Large intestine (tissue), 3 donors: ENCODE data around the gene RAD51B. TPM values are rescaled to one million over a fixed set of nuclear protein-coding genes. Genes with fewer than 3 reads are reported as not detected.

Experiments
- DNase-seq, 2 donors: peaks; one replicate each; pipeline versions ENCODE4 v3.0.0 to v3.0.0-alpha.2; 2013
- H3K27ac ChIP-seq: one replicate; pipeline ENCODE4 v1.5.1; 2013; ENCODE audit warnings: low read length
- H3K27me3 ChIP-seq: 2 replicates; pipeline ENCODE4 v1.6.1; 2013; ENCODE audit warnings: low read length; ENCODE audit not compliant: control insufficient read depth, insufficient read depth
- H3K36me3 ChIP-seq: 2 replicates; pipeline ENCODE4 v1.6.1; 2013; ENCODE audit warnings: low read length; ENCODE audit not compliant: control insufficient read depth, insufficient read depth
- H3K4me1 ChIP-seq: one replicate; pipeline ENCODE4 v1.6.1; 2013; ENCODE audit warnings: low read length; ENCODE audit not compliant: control insufficient read depth, insufficient read depth
- H3K4me3 ChIP-seq: one replicate; pipeline ENCODE4 v1.5.1; 2013; ENCODE audit warnings: low read length
- H3K9me3 ChIP-seq: one replicate; pipeline ENCODE4 v1.6.1; 2013; ENCODE audit warnings: mild to moderate bottlenecking, low read depth, low read length, moderate library complexity; ENCODE audit not compliant: control insufficient read depth
- WGBS: methylation state at CpG from one replicate; pipeline ENCODE4 v1.1.5; 2013; ENCODE audit warnings: low lambda C conversion rate; ENCODE audit not compliant: insufficient coverage; 5-methylcytosine and 5-hydroxymethylcytosine counted together
- polyA plus RNA-seq: library from polyadenylated mRNA; unstranded; fragments of 120-200 nt; gene quantifications from one replicate; pipeline ENCODE4 v1.2.1, GENCODE V29; 2013

The RAD51B gene
- polyA plus RNA-seq, 1 donor: 6.4 TPM

DNA sequence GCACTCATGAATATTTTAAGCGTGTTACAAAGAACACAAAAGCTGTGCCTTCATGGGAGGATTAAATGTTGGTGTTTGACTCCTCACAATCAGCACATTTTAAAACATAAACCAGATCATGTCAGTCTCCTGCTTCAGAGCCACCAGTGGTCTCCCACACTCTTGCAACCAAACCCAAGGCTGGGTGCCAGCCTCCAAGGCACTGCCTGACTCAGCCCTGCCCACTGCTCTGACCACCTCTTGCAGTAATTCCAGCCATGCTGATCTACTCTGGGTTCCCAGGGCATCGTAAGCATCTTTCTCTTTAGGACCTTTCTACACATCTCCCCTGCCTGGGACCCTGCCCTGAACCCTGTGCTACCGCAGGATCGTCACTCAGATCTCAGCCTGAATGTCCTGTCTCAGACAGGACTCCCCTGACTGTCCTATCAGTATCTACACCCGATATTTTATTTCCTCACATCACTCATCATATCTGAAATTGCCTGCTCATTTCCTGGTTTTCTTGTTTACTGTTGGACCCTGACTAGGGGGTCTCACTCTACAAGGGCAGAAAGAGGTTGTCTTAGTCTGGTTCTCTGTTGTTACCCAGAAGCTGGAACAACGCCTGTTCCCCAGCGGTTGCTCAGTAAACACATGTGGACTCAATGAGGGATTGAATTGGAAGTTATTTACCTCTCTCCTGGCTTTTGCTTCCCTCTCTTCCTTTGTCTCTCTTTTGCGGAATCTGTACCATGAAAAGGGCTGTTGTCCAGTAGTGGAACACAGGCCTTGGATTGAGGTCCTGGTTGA is 449.8 kb downstream of the RAD51B start:
- no peak overlapping the region for H3K27ac ChIP-seq
- peaks cover 8% of the 10 kb centered on the region for H3K4me1 ChIP-seq
- WGBS: 100% methylated on average over 1 of the region's 8 CpGs
- H3K4me3 ChIP-seq: no peak overlapping the region
- H3K36me3 ChIP-seq: no peaks in the 10 kb centered on the region
- no peak for DNase-seq
- no peaks in the 10 kb centered on the region for H3K9me3 ChIP-seq
- H3K27me3 ChIP-seq: no peaks in the 10 kb centered on the region

GRCh38 chr14:68270342-68270741 is 450.8 kb downstream of the RAD51B start:
- Histone ChIP-seq H3K27ac (no peak overlapping the region), H3K4me1 (peaks cover 3% of the 10 kb centered on the region), H3K27me3 (no peaks in the 10 kb centered on the region), H3K36me3 (no peaks in the 10 kb centered on the region), H3K9me3 (no peaks in the 10 kb centered on the region), H3K4me3 (no peak overlapping the region)
- no CpG with 5 or more reads among the region's 2 CpGs for WGBS
- no peak for DNase-seq

- Histone ChIP-seq H3K27me3 (no peaks in the 10 kb centered on the region), H3K9me3 (no peaks in the 10 kb centered on the region), H3K4me3 (no peak overlapping the region), H3K27ac (no peak overlapping the region), H3K4me1 (peaks cover 3% of the 10 kb centered on the region), H3K36me3 (no peaks in the 10 kb centered on the region)
- no CpG with 5 or more reads among the region's 5 CpGs for WGBS
- DNase-seq: no peak
These were observed 452.4 kb downstream of the RAD51B start for GRCh38 chr14:68271913-68272391.

DNA sequence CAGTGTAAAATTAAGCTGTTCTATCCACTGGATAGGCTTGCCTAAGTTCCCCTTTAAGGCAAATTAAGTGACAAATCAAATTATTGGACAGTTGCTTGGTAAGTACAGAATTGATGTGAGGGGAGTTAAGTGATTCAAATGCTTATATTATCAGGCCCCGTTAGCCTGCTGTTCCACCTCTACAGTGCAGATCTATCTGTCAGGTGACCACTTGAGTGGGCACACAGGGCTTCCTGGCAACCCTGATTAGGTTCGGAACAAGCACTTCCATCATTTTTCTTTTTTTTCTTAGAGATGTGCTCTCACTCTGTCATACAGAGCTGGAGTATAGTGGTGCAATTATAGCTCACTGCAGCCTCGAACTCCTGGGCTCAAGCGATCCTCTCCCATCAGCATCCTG is 453.8 kb downstream of the RAD51B start:
- Histone ChIP-seq H3K27me3 (no peaks in the 10 kb centered on the region), H3K4me1 (peaks cover 3% of the 10 kb centered on the region), H3K9me3 (no peaks in the 10 kb centered on the region), H3K4me3 (no peak overlapping the region), H3K36me3 (no peaks in the 10 kb centered on the region), H3K27ac (no peak overlapping the region)
- no peak for DNase-seq
- 100% methylated on average over 1 of the region's 4 CpGs for WGBS

GRCh38 chr14:68274725-68275124 is 455.1 kb downstream of the RAD51B start:
- no CpG with 5 or more reads among the region's 2 CpGs for WGBS
- Histone ChIP-seq H3K27me3 (no peaks in the 10 kb centered on the region), H3K4me1 (no peaks in the 10 kb centered on the region), H3K9me3 (no peaks in the 10 kb centered on the region), H3K4me3 (no peak overlapping the region), H3K36me3 (no peaks in the 10 kb centered on the region), H3K27ac (no peak overlapping the region)
- no peak for DNase-seq

- H3K27ac ChIP-seq: no peak overlapping the region
- peaks cover 18% of the 10 kb centered on the region for H3K4me1 ChIP-seq
- H3K36me3 ChIP-seq: no peaks in the 10 kb centered on the region
- H3K27me3 ChIP-seq: no peaks in the 10 kb centered on the region
- H3K4me3 ChIP-seq: no peak overlapping the region
- no peaks in the 10 kb centered on the region for H3K9me3 ChIP-seq
- WGBS: 100% methylated on average over 1 of the region's 5 CpGs
- no peak for DNase-seq
These were observed 459.2 kb downstream of the RAD51B start for GRCh38 chr14:68278576-68279436.

- WGBS: 100% methylated on average over 2 of the region's 3 CpGs
- no peak for DNase-seq
- Histone ChIP-seq H3K4me1 (peaks cover 18% of the 10 kb centered on the region), H3K36me3 (no peaks in the 10 kb centered on the region), H3K9me3 (no peaks in the 10 kb centered on the region), H3K27me3 (no peaks in the 10 kb centered on the region), H3K27ac (no peak overlapping the region), H3K4me3 (no peak overlapping the region)
These were observed 459.8 kb downstream of the RAD51B start for GRCh38 chr14:68279437-68279720.

GRCh38 chr14:68279777-68280233 is 460.2 kb downstream of the RAD51B start:
- no peaks in the 10 kb centered on the region for H3K36me3 ChIP-seq
- DNase-seq: no peak
- WGBS: no CpG with 5 or more reads among the region's 4 CpGs
- H3K4me3 ChIP-seq: no peak overlapping the region
- H3K9me3 ChIP-seq: no peaks in the 10 kb centered on the region
- peaks cover 18% of the 10 kb centered on the region for H3K4me1 ChIP-seq
- no peaks in the 10 kb centered on the region for H3K27me3 ChIP-seq
- H3K27ac ChIP-seq: no peak overlapping the region

- no peak overlapping the region for H3K27ac ChIP-seq
- DNase-seq: no peak
These were observed 461.9 kb downstream of the RAD51B start for GRCh38 chr14:68281497-68281896.

GRCh38 chr14:68282479-68283377 is 463.1 kb downstream of the RAD51B start:
- DNase-seq: peak in 1 of 2 donors; percentile 48
- no CpG with 5 or more reads among the region's 6 CpGs for WGBS

More at GRCh38 chr14:68281497-68281896, 461.9 kb downstream of the RAD51B start:
- Histone ChIP-seq H3K4me3 (no peak overlapping the region), H3K9me3 (no peaks in the 10 kb centered on the region), H3K27me3 (no peaks in the 10 kb centered on the region), H3K4me1 (peaks cover 18% of the 10 kb centered on the region), H3K36me3 (no peaks in the 10 kb centered on the region)
- no CpG with 5 or more reads among the region's 4 CpGs for WGBS

More at GRCh38 chr14:68282479-68283377, 463.1 kb downstream of the RAD51B start:
- H3K9me3 ChIP-seq: no peaks in the 10 kb centered on the region
- peaks cover 18% of the 10 kb centered on the region for H3K4me1 ChIP-seq
- no peak overlapping the region for H3K27ac ChIP-seq
- H3K27me3 ChIP-seq: no peaks in the 10 kb centered on the region
- H3K4me3 ChIP-seq: no peak overlapping the region
- no peaks in the 10 kb centered on the region for H3K36me3 ChIP-seq
